ENCODE results near the gene THEM4. TPM values are rescaled to one million over a fixed set of nuclear protein-coding genes. Genes with fewer than 3 reads are reported as not detected.
"Not testable (repeated sequence)": the region's sequence is repeated elsewhere in the genome, so short reads cannot be mapped to it uniquely, and the experiment has no call there.

Gene THEM4
- total and polyA plus RNA-seq, 11 donors = 14.2 to 25.5 (median 15.0) TPM

GRCh38 chr1:151891512-151891911 lies 17.8 kb downstream of the THEM4 start:
- peaks cover 0 to 2% (median 0%) of the 10 kb centered on the region in 12 donors for H3K4me1 ChIP-seq
- no peaks in the 10 kb centered on the region for H3K27me3 ChIP-seq
- peaks cover 0 to 5% (median 0%) of the 10 kb centered on the region in 12 donors for H3K9me3 ChIP-seq
- H3K27ac ChIP-seq = peak overlapping the region in 1 of 12 donors; percentile 10
- ATAC-seq = no peak
- H3K36me3 ChIP-seq = peaks cover 0 to 88% (median 50%) of the 10 kb centered on the region in 9 donors
- intact Hi-C loops (cut with DNase I) = loop anchor here in 1 of 10 donors (5.0 kb wide), 1 partner anchor 111 kb away; no protein-coding TSS in a partner anchor
- no peak for DNase-seq
- WGBS, 4 donors = 63 to 70% (median 65%) methylated on average over 3 of the region's 3 CpGs
- H3K4me3 ChIP-seq = no peak overlapping the region
- no peak for TF ChIP-seq CTCF (IDR thresholded peaks at IDR 0.05)
- TF ChIP-seq POLR2A (IDR thresholded peaks at IDR 0.05) = no peak

GRCh38 chr1:151888972-151889570 lies 20.2 kb downstream of the THEM4 start:
- whole genome bisulfite sequencing, 4 donors = 89 to 96% (median 93%) methylated on average over 2 of the region's 2 CpGs
- Histone ChIP-seq H3K27me3 (no peaks in the 10 kb centered on the region), H3K4me1 (no peaks in the 10 kb centered on the region), H3K27ac (no peak overlapping the region), H3K36me3 (peaks cover 0 to 82% (median 33%) of the 10 kb centered on the region in 9 donors), H3K4me3 (no peak overlapping the region), H3K9me3 (peaks cover 0 to 5% (median 0%) of the 10 kb centered on the region in 12 donors)
- intact Hi-C loops (cut with DNase I) = loop anchor here in 1 of 10 donors (5.0 kb wide), 1 partner anchor 108 kb away; no protein-coding TSS in a partner anchor
- no peak for ATAC-seq
- no peak for DNase-seq
- TF ChIP-seq CTCF (IDR thresholded peaks at IDR 0.05) (peak in 10 of 12 donors; percentile 15 to 49 (median 35)), POLR2A (IDR thresholded peaks at IDR 0.05) (no peak)

- H3K9me3 ChIP-seq = peaks cover 0 to 5% (median 0%) of the 10 kb centered on the region in 12 donors
- TF ChIP-seq POLR2A (IDR thresholded peaks at IDR 0.05) = no peak
- no peak for TF ChIP-seq CTCF (IDR thresholded peaks at IDR 0.05)
- H3K27me3 ChIP-seq = no peaks in the 10 kb centered on the region
- intact Hi-C loops (cut with DNase I) = loop anchor here in 1 of 10 donors (5.0 kb wide), 1 partner anchor 110 kb away; no protein-coding TSS in a partner anchor
- H3K4me1 ChIP-seq = no peaks in the 10 kb centered on the region
- H3K36me3 ChIP-seq = peaks cover 0 to 62% (median 15%) of the 10 kb centered on the region in 9 donors
- no peak for ATAC-seq
- no peak for DNase-seq
- H3K4me3 ChIP-seq = no peak overlapping the region
- 74 to 90% (median 75%) methylated on average over 1 of the region's 1 CpG for WGBS, 4 donors
- H3K27ac ChIP-seq = no peak overlapping the region
These were observed 22.3 kb downstream of the THEM4 start for GRCh38 chr1:151887028-151887427.

- no peak for TF ChIP-seq CTCF (IDR thresholded peaks at IDR 0.05)
- no peak for TF ChIP-seq POLR2A (IDR thresholded peaks at IDR 0.05)
- peaks cover 0 to 5% (median 0%) of the 10 kb centered on the region in 12 donors for H3K9me3 ChIP-seq
- intact Hi-C loops (cut with DNase I) = loop anchor here in 1 of 10 donors (5.0 kb wide), 1 partner anchor 112 kb away; no protein-coding TSS in a partner anchor
- no peaks in the 10 kb centered on the region for H3K4me1 ChIP-seq
- DNase-seq (no peak), ATAC-seq (no peak)
- no peaks in the 10 kb centered on the region for H3K27me3 ChIP-seq
- H3K4me3 ChIP-seq = no peak overlapping the region
- peaks cover 0 to 50% (median 13%) of the 10 kb centered on the region in 9 donors for H3K36me3 ChIP-seq
- no peak overlapping the region for H3K27ac ChIP-seq
- 87 to 94% (median 87%) methylated on average over 1 of the region's 1 CpG for WGBS, 4 donors
These were observed 23.8 kb downstream of the THEM4 start for GRCh38 chr1:151885479-151885878.

- peaks cover 0 to 47% (median 13%) of the 10 kb centered on the region in 9 donors for H3K36me3 ChIP-seq
- H3K4me1 ChIP-seq, H3K9me3 ChIP-seq, H3K27ac ChIP-seq, H3K27me3 ChIP-seq, DNase-seq, H3K4me3 ChIP-seq, ATAC-seq: not testable (repeated sequence)
- 96 to 99% (median 98%) methylated on average over 5 of the region's 5 CpGs for WGBS, 4 donors
- intact Hi-C loops (cut with DNase I) = loop anchor here in 1 of 10 donors (5.0 kb wide), 1 partner anchor 112 kb away; no protein-coding TSS in a partner anchor
These were observed 24.4 kb downstream of the THEM4 start for GRCh38 chr1:151884879-151885278.

- DNase-seq; ATAC-seq; H3K4me3 ChIP-seq; intact Hi-C loops (cut with DNase I); H3K4me1 ChIP-seq; H3K9me3 ChIP-seq; H3K27ac ChIP-seq; H3K27me3 ChIP-seq: not testable (repeated sequence)
- H3K36me3 ChIP-seq = peaks cover 0 to 44% (median 13%) of the 10 kb centered on the region in 9 donors
- WGBS, 4 donors = 91 to 97% (median 95%) methylated on average over 3 of the region's 3 CpGs
These were observed 24.9 kb downstream of the THEM4 start for GRCh38 chr1:151884445-151884844.

- H3K27me3 ChIP-seq; H3K9me3 ChIP-seq; DNase-seq; H3K4me3 ChIP-seq; H3K4me1 ChIP-seq; H3K27ac ChIP-seq; ATAC-seq; intact Hi-C loops (cut with DNase I): not testable (repeated sequence)
- peaks cover 0 to 41% (median 13%) of the 10 kb centered on the region in 9 donors for H3K36me3 ChIP-seq
- WGBS, 4 donors = 88 to 96% (median 95%) methylated on average over 4 of the region's 4 CpGs
These were observed 25.4 kb downstream of the THEM4 start for GRCh38 chr1:151883898-151884297.

Data from heart left ventricle (tissue), 16 donors.